ENCODE results near the gene MAPK8IP3.

DNA sequence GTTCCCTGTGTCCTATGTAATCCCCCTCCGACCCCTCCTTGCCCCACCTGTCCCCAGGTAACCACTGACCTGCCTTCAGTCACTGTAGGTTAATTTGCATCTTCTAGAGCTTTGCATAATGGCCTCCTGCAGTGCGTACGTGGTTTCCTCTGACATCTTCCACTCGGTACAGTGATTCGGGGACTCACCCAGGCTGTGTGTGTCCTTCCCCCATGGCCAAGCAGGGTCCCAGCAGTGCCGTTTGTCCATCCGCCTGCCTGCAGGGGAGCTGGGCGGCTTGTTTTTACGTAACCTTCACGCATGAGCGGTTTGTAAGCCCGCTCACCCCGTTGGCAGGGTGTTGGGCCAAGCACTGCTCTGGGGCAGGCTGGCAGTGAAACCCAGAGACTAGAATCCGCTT, 7.9 kb downstream of the MAPK8IP3 start:
- TF ChIP-seq, protein P1, sequence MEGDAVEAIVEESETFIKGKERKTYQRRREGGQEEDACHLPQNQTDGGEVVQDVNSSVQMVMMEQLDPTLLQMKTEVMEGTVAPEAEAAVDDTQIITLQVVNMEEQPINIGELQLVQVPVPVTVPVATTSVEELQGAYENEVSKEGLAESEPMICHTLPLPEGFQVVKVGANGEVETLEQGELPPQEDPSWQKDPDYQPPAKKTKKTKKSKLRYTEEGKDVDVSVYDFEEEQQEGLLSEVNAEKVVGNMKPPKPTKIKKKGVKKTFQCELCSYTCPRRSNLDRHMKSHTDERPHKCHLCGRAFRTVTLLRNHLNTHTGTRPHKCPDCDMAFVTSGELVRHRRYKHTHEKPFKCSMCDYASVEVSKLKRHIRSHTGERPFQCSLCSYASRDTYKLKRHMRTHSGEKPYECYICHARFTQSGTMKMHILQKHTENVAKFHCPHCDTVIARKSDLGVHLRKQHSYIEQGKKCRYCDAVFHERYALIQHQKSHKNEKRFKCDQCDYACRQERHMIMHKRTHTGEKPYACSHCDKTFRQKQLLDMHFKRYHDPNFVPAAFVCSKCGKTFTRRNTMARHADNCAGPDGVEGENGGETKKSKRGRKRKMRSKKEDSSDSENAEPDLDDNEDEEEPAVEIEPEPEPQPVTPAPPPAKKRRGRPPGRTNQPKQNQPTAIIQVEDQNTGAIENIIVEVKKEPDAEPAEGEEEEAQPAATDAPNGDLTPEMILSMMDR (IDR thresholded peaks at IDR 0.05), result no peak
- no peak for TF ChIP-seq POLR2A (IDR thresholded peaks at IDR 0.05)

Data from Peyer's patch (tissue), 4 donors.